Thyroid gland (tissue), 4 donors: ENCODE measurements around the gene PLTP. TPM values are rescaled to one million over a fixed set of nuclear protein-coding genes. Genes with fewer than 3 reads are reported as not detected.

ENCODE experiments used
- DNase-seq, 2 donors: peaks; one replicate each; pipeline ENCODE4 v3.0.0-alpha.2; 2019
- H3K27ac ChIP-seq, 3 donors: fragments of 200-600 bp; sonication (generic); 1 replicate in 2 of 3; 2 replicates in 1 of 3; pipeline ENCODE4 v1.5.1; 2016 to 2019; ENCODE audit warnings: mild to moderate bottlenecking in 1 of 3, moderate library complexity in 1 of 3
- H3K27me3 ChIP-seq: fragments of 200-600 bp; sonication (generic); one replicate; pipeline ENCODE4 v1.5.1; 2019
- H3K36me3 ChIP-seq, 2 donors: fragments of 200-600 bp; sonication (generic); one replicate each; pipeline ENCODE4 v1.5.1; 2016 to 2019
- H3K4me1 ChIP-seq, 2 donors: fragments of 200-600 bp; sonication (generic); one replicate each; pipeline ENCODE4 v1.5.1; 2017 to 2019
- H3K4me3 ChIP-seq, 3 donors: fragments of 200-600 bp; sonication (generic); replicated peaks in 1 of 3; 1 replicate in 2 of 3; 2 replicates in 1 of 3; pipeline ENCODE4 v1.5.1; 2016; ENCODE audit warnings: mild to moderate bottlenecking in 1 of 3
- H3K9me3 ChIP-seq: fragments of 200-600 bp; sonication (generic); one replicate; pipeline ENCODE4 v1.5.1; 2017
- POLR2A ChIP-seq, 2 donors: fragments of 450-650 bp; IDR thresholded peaks; one replicate each; pipeline ENCODE4 v1.6.1; 2017; ENCODE audit warnings: antibody characterized with exemption in 2 of 2, mild to moderate bottlenecking in 2 of 2, moderate library complexity in 1 of 2
- WGBS, 2 donors: methylation state at CpG; one replicate each; pipeline ENCODE4 v1.1.5; 2017; 5-methylcytosine and 5-hydroxymethylcytosine counted together
- intact Hi-C: fragments of 100-400 bp; cut with DNase I; formaldehyde crosslinking; loops from one replicate; pipeline ENCODE4 v1.15.1; 2023
- total RNA-seq, 4 donors: library from RNA; depleted of rRNA; stranded (reverse); fragments of >200 nt; gene quantifications; one replicate each; pipeline ENCODE4 v1.2.3, GENCODE V29; 2016
- TF ChIP-seq, protein P1 (sequence below), 6 experiments: fragments of 200-600 bp in 3 of 6; fragments of 450-650 bp in 3 of 6; sonication (generic) in 3 of 6; IDR thresholded peaks; one replicate each; pipeline ENCODE4 v1.5.1; 2016 to 2019; ENCODE audit warnings: antibody characterized with exemption in 6 of 6, mild to moderate bottlenecking in 2 of 6, inconsistent platforms in 1 of 6, moderate library complexity in 1 of 6

Gene PLTP
- total RNA-seq, 4 donors from 2014 or later, result 22.7 to 260 (median 70.1) TPM

DNA sequence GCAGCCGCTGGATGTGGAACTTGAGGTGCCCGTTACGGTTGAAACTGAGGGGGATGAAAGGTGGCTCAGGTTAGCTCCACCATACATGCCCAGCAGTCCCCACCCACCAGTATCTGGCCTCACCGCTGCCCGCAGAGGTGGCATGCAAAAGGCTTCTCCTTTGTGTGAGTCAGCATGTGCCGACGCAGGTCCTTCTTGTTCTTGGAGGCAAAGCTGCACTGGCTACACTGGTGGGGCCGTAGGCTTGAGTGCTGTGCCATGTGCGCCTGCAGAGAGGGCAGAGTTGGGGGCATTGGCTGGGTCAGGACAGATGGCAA lies 38.3 kb upstream of the PLTP start:
- TF ChIP-seq, protein P1, sequence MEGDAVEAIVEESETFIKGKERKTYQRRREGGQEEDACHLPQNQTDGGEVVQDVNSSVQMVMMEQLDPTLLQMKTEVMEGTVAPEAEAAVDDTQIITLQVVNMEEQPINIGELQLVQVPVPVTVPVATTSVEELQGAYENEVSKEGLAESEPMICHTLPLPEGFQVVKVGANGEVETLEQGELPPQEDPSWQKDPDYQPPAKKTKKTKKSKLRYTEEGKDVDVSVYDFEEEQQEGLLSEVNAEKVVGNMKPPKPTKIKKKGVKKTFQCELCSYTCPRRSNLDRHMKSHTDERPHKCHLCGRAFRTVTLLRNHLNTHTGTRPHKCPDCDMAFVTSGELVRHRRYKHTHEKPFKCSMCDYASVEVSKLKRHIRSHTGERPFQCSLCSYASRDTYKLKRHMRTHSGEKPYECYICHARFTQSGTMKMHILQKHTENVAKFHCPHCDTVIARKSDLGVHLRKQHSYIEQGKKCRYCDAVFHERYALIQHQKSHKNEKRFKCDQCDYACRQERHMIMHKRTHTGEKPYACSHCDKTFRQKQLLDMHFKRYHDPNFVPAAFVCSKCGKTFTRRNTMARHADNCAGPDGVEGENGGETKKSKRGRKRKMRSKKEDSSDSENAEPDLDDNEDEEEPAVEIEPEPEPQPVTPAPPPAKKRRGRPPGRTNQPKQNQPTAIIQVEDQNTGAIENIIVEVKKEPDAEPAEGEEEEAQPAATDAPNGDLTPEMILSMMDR (IDR thresholded peaks at IDR 0.05), result no peak
- TF ChIP-seq POLR2A (IDR thresholded peaks at IDR 0.05), result no peak
- intact Hi-C loops, result no loop called here
- no peak for DNase-seq
- Histone ChIP-seq H3K27me3 (no peaks in the 10 kb centered on the region), H3K9me3 (no peaks in the 10 kb centered on the region), H3K4me3 (no peak overlapping the region), H3K27ac (no peak overlapping the region), H3K4me1 (peaks cover 0 to 4% of the 10 kb centered on the region in 2 donors), H3K36me3 (peaks cover 75 to 76% of the 10 kb centered on the region in 2 donors)
- 82 to 100% methylated on average over 1 to 5 of the region's 9 CpGs for WGBS, 2 donors

DNA sequence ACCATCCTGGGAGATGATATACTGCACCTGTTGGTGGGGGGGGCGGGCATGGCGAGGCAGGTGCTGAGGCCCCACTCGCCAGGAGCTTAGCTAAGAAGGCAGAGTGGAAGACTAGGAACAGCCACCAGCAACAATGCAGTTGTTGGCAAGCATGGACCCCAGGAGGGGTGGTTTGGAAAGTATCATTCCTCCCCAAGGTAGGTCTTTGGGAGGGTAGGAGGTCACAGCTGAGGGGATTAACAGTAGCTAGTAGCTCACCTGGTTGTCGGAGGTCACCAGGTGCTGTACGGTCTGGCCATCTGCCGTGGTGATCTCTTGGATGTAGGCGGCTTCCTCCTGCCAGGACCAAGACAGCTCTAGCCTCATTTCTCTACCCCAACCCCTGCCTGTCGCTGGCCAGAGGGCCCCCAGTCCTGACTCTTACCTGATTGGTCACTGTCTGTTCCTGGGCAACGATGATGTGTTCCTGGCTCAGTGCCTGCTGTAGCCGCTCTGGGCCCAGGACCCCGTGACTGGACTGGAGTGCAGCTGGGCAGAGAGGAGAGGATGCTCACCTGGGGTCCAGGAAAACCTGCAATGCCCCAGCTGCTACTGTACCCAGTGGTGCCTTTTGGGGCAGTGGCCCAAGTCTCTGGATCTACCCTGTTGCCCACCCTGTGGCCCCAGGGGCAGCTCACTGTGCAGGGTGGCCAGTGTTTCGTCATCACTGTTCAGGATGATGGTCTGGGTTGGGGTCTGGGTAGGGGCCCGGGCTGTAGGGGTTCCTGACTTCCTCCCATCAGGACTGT lies 37.8 kb upstream of the PLTP start:
- no peak overlapping the region for H3K27ac ChIP-seq
- H3K4me3 ChIP-seq, result no peak overlapping the region
- peaks cover 81 to 82% of the 10 kb centered on the region in 2 donors for H3K36me3 ChIP-seq
- no peaks in the 10 kb centered on the region for H3K27me3 ChIP-seq
- H3K4me1 ChIP-seq, result peaks cover 0 to 4% of the 10 kb centered on the region in 2 donors
- TF ChIP-seq POLR2A (IDR thresholded peaks at IDR 0.05), result no peak
- TF ChIP-seq, protein P1 (IDR thresholded peaks at IDR 0.05), result no peak
- intact Hi-C loops, result no loop called here
- H3K9me3 ChIP-seq, result no peaks in the 10 kb centered on the region
- no peak for DNase-seq
- WGBS, 2 donors, result 82 to 89% methylated on average over 5 to 12 of the region's 13 CpGs

DNA sequence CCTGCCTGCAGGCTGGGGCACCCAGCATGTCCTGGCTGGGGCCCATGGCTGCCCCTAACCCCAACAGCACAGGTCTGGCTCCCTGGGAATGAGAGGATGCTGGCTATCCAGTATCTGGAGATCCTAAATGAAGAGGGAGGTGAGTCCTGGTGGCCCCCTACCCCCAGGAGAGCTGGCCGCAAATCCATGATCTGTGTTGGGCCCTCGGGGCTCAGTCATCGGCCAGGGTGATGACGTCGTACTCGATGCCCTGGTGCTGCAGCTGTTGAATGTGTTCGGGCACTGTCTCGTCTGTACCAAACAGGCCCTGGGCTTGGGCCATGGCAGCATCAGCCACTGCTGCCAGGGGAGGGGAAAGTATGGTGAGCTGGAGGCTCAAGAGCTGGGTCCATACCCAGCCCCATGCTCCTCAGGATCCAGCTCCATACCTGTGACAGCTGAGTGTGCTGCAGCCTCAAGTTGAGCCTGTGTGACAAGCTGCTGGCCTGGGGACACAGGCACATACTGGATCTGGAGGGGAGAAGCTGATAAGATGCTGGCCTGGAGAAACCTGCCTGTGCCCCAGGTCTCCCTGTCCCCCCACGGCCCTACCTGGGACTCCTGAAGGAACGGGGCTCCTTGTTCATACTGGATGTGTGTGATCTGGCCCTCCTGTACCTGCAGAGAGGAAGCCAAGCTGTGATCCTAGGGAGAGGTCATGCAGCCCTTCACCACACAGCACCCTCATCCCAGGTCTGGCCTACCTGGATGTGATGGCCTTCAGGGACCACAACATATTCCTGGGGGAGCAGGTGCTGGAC lies 37.0 kb upstream of the PLTP start:
- 85 to 87% methylated on average over 8 to 10 of the region's 10 CpGs for WGBS, 2 donors
- H3K36me3 ChIP-seq, result peaks cover 89 to 90% of the 10 kb centered on the region in 2 donors
- intact Hi-C loops, result no loop called here
- H3K9me3 ChIP-seq, result no peaks in the 10 kb centered on the region
- no peak for DNase-seq
- H3K27me3 ChIP-seq, result no peaks in the 10 kb centered on the region
- no peak overlapping the region for H3K4me3 ChIP-seq
- H3K27ac ChIP-seq, result no peak overlapping the region
- peaks cover 0 to 4% of the 10 kb centered on the region in 2 donors for H3K4me1 ChIP-seq
- no peak for TF ChIP-seq POLR2A (IDR thresholded peaks at IDR 0.05)
- TF ChIP-seq, protein P1 (IDR thresholded peaks at IDR 0.05), result no peak

DNA sequence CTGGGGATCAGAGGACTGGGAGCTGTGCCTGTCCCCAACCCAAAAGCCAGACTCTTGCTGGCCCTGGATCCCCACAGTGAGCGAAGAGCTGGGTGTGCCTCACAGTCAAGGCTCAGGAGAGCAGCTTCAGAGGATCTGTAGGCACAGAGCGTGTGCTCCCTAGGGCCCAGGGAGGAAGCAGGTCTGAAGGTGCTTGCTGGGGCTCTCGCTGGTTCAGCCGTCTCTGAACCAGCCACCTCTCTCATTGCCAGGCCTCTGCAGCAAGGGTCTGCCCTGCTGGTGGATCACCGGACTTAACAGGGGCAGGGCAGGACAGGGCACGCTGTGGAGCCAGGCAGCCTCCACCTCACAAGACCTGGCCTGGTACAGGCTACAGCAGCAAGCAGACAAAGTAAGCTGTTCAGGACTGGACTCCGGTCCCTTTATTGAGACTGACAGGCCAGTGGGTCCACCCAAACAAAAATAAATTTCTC lies 36.3 kb upstream of the PLTP start:
- H3K4me3 ChIP-seq, result no peak overlapping the region
- H3K36me3 ChIP-seq, result peaks cover 91 to 93% of the 10 kb centered on the region in 2 donors
- H3K4me1 ChIP-seq, result peaks cover 0 to 4% of the 10 kb centered on the region in 2 donors
- TF ChIP-seq POLR2A (IDR thresholded peaks at IDR 0.05), result no peak
- TF ChIP-seq, protein P1 (IDR thresholded peaks at IDR 0.05), result no peak
- no peak for DNase-seq
- intact Hi-C loops, result no loop called here
- 75 to 82% methylated on average over 2 to 6 of the region's 7 CpGs for WGBS, 2 donors
- no peaks in the 10 kb centered on the region for H3K27me3 ChIP-seq
- no peaks in the 10 kb centered on the region for H3K9me3 ChIP-seq
- no peak overlapping the region for H3K27ac ChIP-seq
